Adrenal gland (tissue), 12 donors: ENCODE measurements around the gene TBC1D21. TPM values are rescaled to one million over a fixed set of nuclear protein-coding genes. Genes with fewer than 3 reads are reported as not detected.

Experiments used
- DNase-seq, 7 donors: peaks; one replicate each; pipeline ENCODE4 v3.0.0-alpha.2; 2019 to 2020
- H3K27ac ChIP-seq, 5 donors: fragments of 200-600 bp; sonication (generic) in 4 of 5; 1 replicate in 3 of 5; 2 replicates in 2 of 5; pipeline versions ENCODE4 v1.5.1 to v1.8.0; 2016 to 2020; ENCODE audit warnings: mild to moderate bottlenecking in 1 of 5
- H3K27me3 ChIP-seq: fragments of 200-600 bp; 2 replicates; pipeline ENCODE4 v1.8.0; 2021
- H3K36me3 ChIP-seq, 2 donors: fragments of 200-600 bp; replicated peaks in 1 of 2; 1 replicate in 1 of 2; 2 replicates in 1 of 2; pipeline versions ENCODE4 v1.5.1 to v1.8.0; 2018 to 2022
- H3K4me1 ChIP-seq, 2 donors: fragments of 200-600 bp; replicated peaks in 1 of 2; 1 replicate in 1 of 2; 2 replicates in 1 of 2; pipeline versions ENCODE4 v1.5.1 to v1.8.0; 2018 to 2021
- H3K4me3 ChIP-seq, 4 donors: fragments of 200-600 bp; sonication (generic) in 3 of 4; one replicate each; pipeline ENCODE4 v1.5.1; 2016 to 2018
- H3K9me3 ChIP-seq, 3 donors: fragments of 200-600 bp; sonication (generic) in 1 of 3; replicated peaks in 1 of 3; 1 replicate in 2 of 3; 2 replicates in 1 of 3; pipeline versions ENCODE4 v1.5.1 to v1.8.0; 2016 to 2021
- POLR2A ChIP-seq, 2 donors: fragments of 450-650 bp; IDR thresholded peaks; one replicate each; pipeline ENCODE4 v1.6.1; 2017; ENCODE audit warnings: antibody characterized with exemption in 2 of 2, mild to moderate bottlenecking in 2 of 2, moderate library complexity in 1 of 2
- WGBS, 4 donors: extraction: QIAGEN DNeasy Blood & Tissue Kit in 2 of 4; methylation state at CpG; one replicate each; pipeline versions ENCODE4 v1.1.5 to v1.1.7; 2013 to 2017; 5-methylcytosine and 5-hydroxymethylcytosine counted together
- intact Hi-C, 2 donors: fragments of 100-400 bp; cut with DNase I; formaldehyde crosslinking; loops; one replicate each; pipeline versions ENCODE4 v1.14.1 to v1.15.0; 2022 to 2023
- polyA plus RNA-seq, 3 donors: library from polyadenylated mRNA; stranded (reverse); fragments of 200-250 nt in 2 of 3; fragments of 350-450 nt in 1 of 3; fragmentation: Illumina TruSeq in 1 of 3; extraction: RNeasy Lipid Tissue Mini Kit (QIAGEN cat#74804) in 1 of 3; gene quantifications; one replicate each; pipeline ENCODE4 v1.2.3, GENCODE V29; 2013 to 2014
- total RNA-seq, 9 donors: library from RNA; depleted of rRNA in 4 of 9; stranded (reverse); fragments of >200 nt in 4 of 9; fragments of 120-200 nt in 1 of 9; fragmentation: NEBNext Ultra II Directional in 1 of 9; extraction: Animal tissue kit (Norgen Biotek cat#: 25700) in 1 of 9; gene quantifications; one replicate each; pipeline versions ENCODE4 v1.1.0 to v1.2.4, GENCODE V29; 2013 to 2023
- TF ChIP-seq, protein P1 (sequence below), 6 experiments: fragments of 450-650 bp in 4 of 6; fragments of 200-600 bp in 2 of 6; sonication (generic) in 1 of 6; IDR thresholded peaks; 1 replicate in 5 of 6; 2 replicates in 1 of 6; pipeline versions ENCODE4 v1.5.1 to v1.8.0; 2016 to 2021; ENCODE audit warnings: antibody characterized with exemption in 6 of 6, mild to moderate bottlenecking in 2 of 6, moderate library complexity in 1 of 6
- donor health status: healthy with polysubstance abuse.
- donor health status: Bipolar disorder and iron deficiency.
- donor health status: DM: yes; HTN: yes; CAD: no.
- donor health status: DM: no; HTN: no; CAD: no.
- donor health status: DM: no; HTN: no; CAD: no.
- donor health status: DM: yes; HTN: yes; CAD: no.

Gene TBC1D21
- total and polyA plus RNA-seq, 12 donors = not detected

DNA sequence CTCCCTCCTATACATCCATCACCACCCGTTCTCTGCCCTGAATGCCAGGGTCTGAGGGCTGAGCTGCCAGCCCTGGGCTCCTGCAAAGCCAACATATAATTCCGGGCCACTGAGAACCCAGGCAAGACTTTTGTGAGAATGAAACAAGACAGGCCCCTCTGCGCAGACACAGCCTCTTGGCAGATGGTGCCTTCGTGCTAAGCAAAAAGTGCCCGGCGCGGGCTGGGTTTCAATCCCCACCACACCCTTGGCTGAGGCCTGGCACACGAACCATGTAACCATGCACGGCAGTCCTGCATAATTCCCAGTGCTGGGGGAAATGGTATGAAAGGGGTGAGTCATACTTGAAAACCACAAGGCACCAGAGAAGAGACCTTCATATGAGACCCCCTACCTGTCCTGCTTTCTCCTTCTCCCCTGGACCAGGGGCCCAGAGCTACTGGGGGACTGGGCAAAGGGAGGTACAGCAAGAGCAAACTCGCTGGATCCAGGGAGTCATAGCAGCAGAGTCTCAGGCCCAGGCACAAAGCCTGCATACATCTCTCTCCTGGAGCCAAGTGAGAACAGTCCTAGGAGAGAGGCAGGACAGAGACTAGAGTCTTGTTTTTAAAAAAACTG is 26.8 kb downstream of the TBC1D21 start:
- no peak overlapping the region for H3K4me3 ChIP-seq
- H3K4me1 ChIP-seq = no peaks in the 10 kb centered on the region
- no peaks in the 10 kb centered on the region for H3K9me3 ChIP-seq
- no peak overlapping the region for H3K27ac ChIP-seq
- no peak for TF ChIP-seq POLR2A (IDR thresholded peaks at IDR 0.05)
- TF ChIP-seq, protein P1, sequence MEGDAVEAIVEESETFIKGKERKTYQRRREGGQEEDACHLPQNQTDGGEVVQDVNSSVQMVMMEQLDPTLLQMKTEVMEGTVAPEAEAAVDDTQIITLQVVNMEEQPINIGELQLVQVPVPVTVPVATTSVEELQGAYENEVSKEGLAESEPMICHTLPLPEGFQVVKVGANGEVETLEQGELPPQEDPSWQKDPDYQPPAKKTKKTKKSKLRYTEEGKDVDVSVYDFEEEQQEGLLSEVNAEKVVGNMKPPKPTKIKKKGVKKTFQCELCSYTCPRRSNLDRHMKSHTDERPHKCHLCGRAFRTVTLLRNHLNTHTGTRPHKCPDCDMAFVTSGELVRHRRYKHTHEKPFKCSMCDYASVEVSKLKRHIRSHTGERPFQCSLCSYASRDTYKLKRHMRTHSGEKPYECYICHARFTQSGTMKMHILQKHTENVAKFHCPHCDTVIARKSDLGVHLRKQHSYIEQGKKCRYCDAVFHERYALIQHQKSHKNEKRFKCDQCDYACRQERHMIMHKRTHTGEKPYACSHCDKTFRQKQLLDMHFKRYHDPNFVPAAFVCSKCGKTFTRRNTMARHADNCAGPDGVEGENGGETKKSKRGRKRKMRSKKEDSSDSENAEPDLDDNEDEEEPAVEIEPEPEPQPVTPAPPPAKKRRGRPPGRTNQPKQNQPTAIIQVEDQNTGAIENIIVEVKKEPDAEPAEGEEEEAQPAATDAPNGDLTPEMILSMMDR (IDR thresholded peaks at IDR 0.05) = no peak
- intact Hi-C loops = no loop called here
- no peaks in the 10 kb centered on the region for H3K27me3 ChIP-seq
- 76 to 84% (median 78%) methylated on average over 7 to 10 of the region's 10 CpGs for WGBS, 4 donors
- H3K36me3 ChIP-seq = no peaks in the 10 kb centered on the region
- peak in 1 of 7 donors; percentile 2 for DNase-seq

DNA sequence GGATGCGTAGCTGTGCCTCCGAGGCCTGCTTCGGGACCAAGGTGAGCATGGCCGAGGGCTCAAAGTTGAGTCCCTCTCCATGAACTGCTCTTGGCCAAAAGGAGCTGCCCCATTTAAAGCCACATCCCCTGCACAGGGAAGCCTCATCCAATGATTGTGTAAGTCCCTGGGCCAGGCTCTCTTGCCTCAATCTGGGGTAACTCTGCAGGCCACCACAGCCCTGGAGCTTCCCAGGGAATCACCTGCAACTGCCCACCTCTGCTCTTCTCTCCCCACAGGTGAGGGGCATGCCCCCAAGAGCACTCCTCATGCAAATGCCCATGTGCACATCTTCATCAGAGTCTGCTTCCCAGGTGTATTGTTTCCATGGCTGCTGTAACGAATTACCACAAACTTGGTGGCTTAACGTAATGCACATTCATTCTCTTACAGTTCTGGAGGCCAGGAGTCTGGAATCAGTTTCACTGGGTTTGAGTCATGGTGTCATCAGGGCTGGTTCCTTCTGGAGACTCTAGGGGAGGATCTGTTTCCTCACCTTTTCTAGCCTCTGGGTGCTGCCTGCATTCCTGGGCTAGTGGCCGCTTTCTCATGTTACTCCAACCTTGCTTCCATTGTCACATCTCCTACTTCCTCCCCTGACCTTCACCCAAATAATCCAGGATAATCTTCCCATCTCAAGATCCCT is 27.9 kb downstream of the TBC1D21 start:
- intact Hi-C loops = no loop called here
- no peaks in the 10 kb centered on the region for H3K36me3 ChIP-seq

DNA sequence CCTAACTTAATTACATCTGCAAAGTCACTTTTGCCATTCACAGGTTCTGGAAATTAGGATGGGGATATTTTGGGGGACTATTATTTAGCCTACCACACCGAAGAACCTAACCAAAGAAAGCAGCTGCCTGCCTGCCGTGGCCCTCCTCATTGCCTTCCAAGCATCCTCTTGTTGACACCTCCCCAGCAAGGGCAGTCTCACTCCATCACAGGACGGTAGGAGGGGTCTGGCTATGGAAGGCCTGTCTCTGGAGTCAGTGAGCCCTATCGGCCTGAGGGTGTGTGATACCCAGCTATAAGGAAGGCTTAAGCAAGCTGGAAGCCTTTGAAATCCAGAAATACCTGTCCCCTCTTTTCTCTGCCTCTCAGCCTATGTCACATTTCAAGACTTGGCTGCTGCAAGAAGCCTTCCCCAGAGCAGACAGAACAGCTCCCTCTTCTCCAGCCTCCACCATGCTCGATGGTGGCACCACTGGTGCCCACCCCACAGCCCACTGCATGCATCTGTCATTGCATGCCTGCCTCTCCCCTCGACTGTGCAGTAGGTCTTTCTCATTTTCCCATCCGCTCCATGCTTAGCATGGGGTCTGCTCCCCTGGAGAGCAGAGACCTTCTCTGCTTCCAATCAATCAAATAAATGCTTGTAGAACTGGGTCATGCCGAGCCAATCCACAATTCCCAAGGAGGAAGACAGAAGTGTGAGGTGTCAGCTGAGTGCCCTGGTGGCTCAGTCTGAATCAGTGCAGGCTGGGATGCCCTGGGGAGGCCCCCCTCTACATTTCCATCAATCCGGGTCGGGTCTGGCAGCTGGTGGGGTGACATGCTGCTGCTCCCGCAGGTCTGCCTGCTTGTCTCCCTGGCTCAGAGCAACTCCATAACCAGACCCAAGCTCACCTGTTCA is 29.0 kb downstream of the TBC1D21 start:
- Histone ChIP-seq H3K4me3 (no peak overlapping the region), H3K4me1 (no peaks in the 10 kb centered on the region), H3K27me3 (no peaks in the 10 kb centered on the region), H3K27ac (no peak overlapping the region), H3K36me3 (no peaks in the 10 kb centered on the region), H3K9me3 (no peaks in the 10 kb centered on the region)
- intact Hi-C loops = no loop called here
- TF ChIP-seq, protein P1 (IDR thresholded peaks at IDR 0.05) = no peak
- no peak for TF ChIP-seq POLR2A (IDR thresholded peaks at IDR 0.05)
- 67 to 81% (median 76%) methylated on average over 9 to 11 of the region's 11 CpGs for WGBS, 4 donors
- peak in 1 of 7 donors; percentile 1 for DNase-seq

More for the DNA sequence above, 27.9 kb downstream of the TBC1D21 start:
- Histone ChIP-seq H3K4me1 (no peaks in the 10 kb centered on the region), H3K4me3 (no peak overlapping the region), H3K27ac (no peak overlapping the region), H3K9me3 (no peaks in the 10 kb centered on the region), H3K27me3 (no peaks in the 10 kb centered on the region)
- DNase-seq = peak in 1 of 7 donors; percentile 3
- TF ChIP-seq POLR2A (IDR thresholded peaks at IDR 0.05) = no peak
- TF ChIP-seq, protein P1 (IDR thresholded peaks at IDR 0.05) = no peak
- 86 to 94% (median 90%) methylated on average over 7 of the region's 7 CpGs for WGBS, 4 donors
